Measurements from ENCODE around the gene ACSBG1. TPM values are rescaled to one million over a fixed set of nuclear protein-coding genes. Genes with fewer than 3 reads are reported as not detected.

The ACSBG1 gene
- total RNA-seq, 4 donors from 2014 or later, result under 0.01 to 0.21 TPM; not detected in 2

DNA sequence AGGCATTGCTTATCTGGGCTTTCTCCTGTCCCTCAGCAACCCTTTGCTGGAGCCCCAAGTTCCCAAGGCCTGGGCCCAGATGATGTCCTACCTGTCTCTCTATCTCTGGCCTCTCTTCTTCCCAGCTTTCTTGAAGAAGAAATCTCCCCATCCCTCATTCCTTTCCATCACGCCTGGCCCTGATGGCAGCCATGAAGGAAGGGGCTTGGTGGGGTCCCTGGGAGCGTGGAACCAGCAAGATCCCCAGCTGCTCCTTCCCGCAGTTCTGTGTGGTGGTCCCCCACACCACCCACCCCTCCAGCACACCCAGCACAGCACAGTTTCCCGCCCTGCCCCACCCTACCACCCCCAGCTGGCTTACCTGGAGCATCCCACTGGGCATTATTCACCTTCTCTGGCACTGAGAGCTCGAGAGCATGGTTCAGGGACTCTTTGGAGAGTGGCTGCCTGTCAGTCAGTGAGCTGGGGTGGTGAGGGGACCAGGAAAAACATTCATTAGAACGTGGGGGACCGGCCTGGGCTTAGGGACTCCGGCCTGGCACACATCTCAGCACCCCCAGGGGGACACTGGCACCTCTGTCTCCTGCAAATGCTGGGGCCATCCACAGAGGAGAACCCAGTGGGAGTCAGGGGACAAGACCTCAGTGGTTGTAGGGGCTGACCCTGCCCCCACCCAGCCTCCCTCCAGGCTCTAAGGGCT is 26.6 kb downstream of the ACSBG1 start:
- 92 to 95% methylated on average over 8 of the region's 8 CpGs for WGBS, 2 donors
- TF ChIP-seq POLR2A (IDR thresholded peaks at IDR 0.05), result no peak
- no peak for TF ChIP-seq EP300 (IDR thresholded peaks at IDR 0.05)
- TF ChIP-seq, protein P1, sequence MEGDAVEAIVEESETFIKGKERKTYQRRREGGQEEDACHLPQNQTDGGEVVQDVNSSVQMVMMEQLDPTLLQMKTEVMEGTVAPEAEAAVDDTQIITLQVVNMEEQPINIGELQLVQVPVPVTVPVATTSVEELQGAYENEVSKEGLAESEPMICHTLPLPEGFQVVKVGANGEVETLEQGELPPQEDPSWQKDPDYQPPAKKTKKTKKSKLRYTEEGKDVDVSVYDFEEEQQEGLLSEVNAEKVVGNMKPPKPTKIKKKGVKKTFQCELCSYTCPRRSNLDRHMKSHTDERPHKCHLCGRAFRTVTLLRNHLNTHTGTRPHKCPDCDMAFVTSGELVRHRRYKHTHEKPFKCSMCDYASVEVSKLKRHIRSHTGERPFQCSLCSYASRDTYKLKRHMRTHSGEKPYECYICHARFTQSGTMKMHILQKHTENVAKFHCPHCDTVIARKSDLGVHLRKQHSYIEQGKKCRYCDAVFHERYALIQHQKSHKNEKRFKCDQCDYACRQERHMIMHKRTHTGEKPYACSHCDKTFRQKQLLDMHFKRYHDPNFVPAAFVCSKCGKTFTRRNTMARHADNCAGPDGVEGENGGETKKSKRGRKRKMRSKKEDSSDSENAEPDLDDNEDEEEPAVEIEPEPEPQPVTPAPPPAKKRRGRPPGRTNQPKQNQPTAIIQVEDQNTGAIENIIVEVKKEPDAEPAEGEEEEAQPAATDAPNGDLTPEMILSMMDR (IDR thresholded peaks at IDR 0.05), result no peak
- Histone ChIP-seq H3K27me3 (no peaks in the 10 kb centered on the region), H3K36me3 (no peaks in the 10 kb centered on the region), H3K9me3 (no peaks in the 10 kb centered on the region), H3K4me1 (peaks cover 0 to 71% (median 21%) of the 10 kb centered on the region in 4 donors), H3K27ac (no peak overlapping the region), H3K4me3 (no peak overlapping the region)
- no peak for DNase-seq (ENCODE audit: low spot score in 2 of 2)

DNA sequence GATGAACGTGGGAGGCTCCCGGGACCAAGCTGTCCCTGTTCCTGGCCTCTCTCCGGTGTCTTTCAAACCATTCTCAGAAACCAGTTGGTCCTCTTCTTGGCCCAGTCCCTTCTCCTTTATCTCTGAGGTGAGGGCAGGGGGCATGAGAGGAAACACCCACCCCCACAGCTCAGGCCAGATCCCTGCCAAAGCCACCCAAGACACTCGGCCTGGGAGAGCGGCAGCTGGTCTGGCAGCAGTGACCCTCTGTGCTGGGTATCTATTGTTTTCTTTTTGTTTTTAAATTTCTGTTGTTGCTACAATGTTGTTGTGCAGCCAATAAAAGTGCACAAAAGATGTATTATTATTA is 27.3 kb downstream of the ACSBG1 start:
- 49 to 67% methylated on average over 5 of the region's 5 CpGs for WGBS, 2 donors
- H3K4me3 ChIP-seq, result no peak overlapping the region
- no peaks in the 10 kb centered on the region for H3K9me3 ChIP-seq
- no peak for DNase-seq (ENCODE audit: low spot score in 2 of 2)
- H3K27me3 ChIP-seq, result no peaks in the 10 kb centered on the region
- peak overlapping the region in 1 of 4 donors; percentile 46 for H3K27ac ChIP-seq
- peaks cover 0 to 70% (median 18%) of the 10 kb centered on the region in 4 donors for H3K4me1 ChIP-seq
- TF ChIP-seq EP300 (IDR thresholded peaks at IDR 0.05), result no peak
- TF ChIP-seq, protein P1 (IDR thresholded peaks at IDR 0.05), result no peak
- no peak for TF ChIP-seq POLR2A (IDR thresholded peaks at IDR 0.05)
- H3K36me3 ChIP-seq, result no peaks in the 10 kb centered on the region

DNA sequence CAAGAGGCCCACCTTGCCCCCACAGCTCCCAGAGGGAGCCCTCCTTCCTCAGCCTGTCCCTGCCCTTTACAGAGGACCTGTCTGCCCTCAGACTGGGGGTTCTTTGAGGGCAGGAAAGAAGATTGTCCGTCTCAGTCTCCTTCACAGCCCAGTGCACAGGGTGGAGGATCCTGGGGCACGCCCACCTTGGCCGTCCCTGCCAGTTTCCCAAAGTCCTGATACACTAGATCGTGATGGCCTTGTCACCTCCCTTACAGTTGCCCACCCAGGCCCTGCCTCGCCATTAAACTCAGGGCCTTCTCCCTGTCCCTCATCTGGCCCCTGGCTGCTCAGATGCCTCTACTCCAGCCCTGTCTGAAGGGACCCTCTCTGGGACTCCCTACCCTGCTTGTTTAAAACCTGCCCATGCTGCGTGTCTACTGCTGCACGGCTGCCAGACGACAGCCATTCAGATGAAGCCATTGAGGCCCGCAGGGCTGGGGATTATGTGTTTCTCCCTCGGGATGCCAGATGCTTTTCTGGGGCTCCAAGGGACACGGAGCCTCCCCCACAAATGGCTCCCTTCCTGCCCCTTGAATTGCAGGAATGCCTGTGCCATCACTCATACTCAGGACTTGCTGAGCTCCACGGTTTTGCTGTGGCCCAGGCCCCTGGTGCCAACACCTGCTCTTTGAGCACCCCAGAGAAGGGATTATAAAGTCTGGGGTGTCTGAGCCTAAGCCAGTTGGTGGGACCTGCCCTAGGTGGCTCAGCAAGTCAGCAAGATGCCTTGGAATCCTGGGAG is 27.8 kb downstream of the ACSBG1 start:
- Histone ChIP-seq H3K27me3 (no peaks in the 10 kb centered on the region), H3K4me1 (peaks cover 0 to 67% (median 15%) of the 10 kb centered on the region in 4 donors), H3K4me3 (no peak overlapping the region), H3K27ac (peak overlapping the region in 2 of 4 donors; percentile 46), H3K9me3 (no peaks in the 10 kb centered on the region), H3K36me3 (no peaks in the 10 kb centered on the region)
- DNase-seq (ENCODE audit: low spot score in 2 of 2), result no peak
- 53% methylated on average over 9 to 10 of the region's 12 CpGs for WGBS, 2 donors
- TF ChIP-seq, protein P1 (IDR thresholded peaks at IDR 0.05), result no peak
- TF ChIP-seq EP300 (IDR thresholded peaks at IDR 0.05) (no peak), POLR2A (IDR thresholded peaks at IDR 0.05) (no peak)

DNA sequence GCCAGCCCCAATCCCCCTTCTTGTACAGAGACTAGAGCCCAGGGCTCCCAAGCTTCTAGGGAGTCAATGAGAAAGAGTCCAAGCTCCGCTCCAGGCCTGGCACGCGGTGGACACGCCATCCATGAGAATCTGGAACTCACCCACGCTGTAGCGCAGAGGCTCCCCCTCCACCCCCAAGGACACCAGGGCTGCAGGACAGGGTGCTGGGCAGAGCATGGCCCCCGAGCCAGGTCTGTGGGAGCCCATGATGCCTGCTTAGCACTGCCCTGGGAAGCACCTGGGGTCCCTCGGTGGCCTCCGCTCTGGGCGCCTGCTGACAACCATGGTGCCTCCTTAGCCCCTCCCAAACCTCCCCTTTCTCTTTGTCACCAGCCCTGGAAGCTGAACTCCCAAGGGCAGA is 28.5 kb downstream of the ACSBG1 start:
- H3K9me3 ChIP-seq, result no peaks in the 10 kb centered on the region
- no peak for TF ChIP-seq POLR2A (IDR thresholded peaks at IDR 0.05)
- TF ChIP-seq EP300 (IDR thresholded peaks at IDR 0.05), result no peak
- TF ChIP-seq, protein P1 (IDR thresholded peaks at IDR 0.05), result no peak
- H3K36me3 ChIP-seq, result no peaks in the 10 kb centered on the region
- no peaks in the 10 kb centered on the region for H3K27me3 ChIP-seq
- H3K4me1 ChIP-seq, result peaks cover 0 to 61% (median 12%) of the 10 kb centered on the region in 4 donors
- no peak for DNase-seq (ENCODE audit: low spot score in 2 of 2)
- WGBS, 2 donors, result 90 to 91% methylated on average over 6 to 10 of the region's 10 CpGs
- no peak overlapping the region for H3K4me3 ChIP-seq
- peak overlapping the region in 2 of 4 donors; percentile 46 to 67 for H3K27ac ChIP-seq

DNA sequence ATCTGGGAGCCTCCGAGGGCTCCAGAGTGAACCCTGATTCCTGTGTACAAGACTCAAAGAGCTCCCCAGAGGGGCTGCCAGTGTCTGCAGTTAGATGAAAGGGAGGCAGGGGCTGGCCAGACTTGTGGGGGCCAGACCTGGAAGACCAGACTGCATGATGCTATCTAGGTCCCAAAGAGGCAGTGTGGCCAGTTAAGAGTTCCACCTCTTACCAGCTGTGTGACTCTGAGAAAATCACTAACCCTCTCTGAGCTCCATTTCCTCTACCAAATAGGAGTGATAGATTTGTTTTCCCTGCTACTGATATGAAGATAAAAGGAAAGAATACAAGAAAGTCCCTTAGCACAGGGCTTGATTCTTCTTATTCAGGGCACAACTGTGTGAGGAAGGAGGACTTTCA is 29.0 kb downstream of the ACSBG1 start:
- Histone ChIP-seq H3K4me1 (peaks cover 0 to 55% (median 12%) of the 10 kb centered on the region in 4 donors), H3K27me3 (no peaks in the 10 kb centered on the region), H3K9me3 (no peaks in the 10 kb centered on the region), H3K4me3 (no peak overlapping the region), H3K36me3 (no peaks in the 10 kb centered on the region), H3K27ac (peak overlapping the region in 3 of 4 donors; percentile 47 to 67 (median 64))
- no peak for DNase-seq (ENCODE audit: low spot score in 2 of 2)
- no peak for TF ChIP-seq EP300 (IDR thresholded peaks at IDR 0.05)
- TF ChIP-seq, protein P1 (IDR thresholded peaks at IDR 0.05), result no peak
- no peak for TF ChIP-seq POLR2A (IDR thresholded peaks at IDR 0.05)
- WGBS, 2 donors, result 13 to 30% methylated on average over 1 of the region's 1 CpG

All from tibial nerve (tissue), 4 donors.